ENCODE measurements around the gene GRHL3.

- TF ChIP-seq, protein P1, sequence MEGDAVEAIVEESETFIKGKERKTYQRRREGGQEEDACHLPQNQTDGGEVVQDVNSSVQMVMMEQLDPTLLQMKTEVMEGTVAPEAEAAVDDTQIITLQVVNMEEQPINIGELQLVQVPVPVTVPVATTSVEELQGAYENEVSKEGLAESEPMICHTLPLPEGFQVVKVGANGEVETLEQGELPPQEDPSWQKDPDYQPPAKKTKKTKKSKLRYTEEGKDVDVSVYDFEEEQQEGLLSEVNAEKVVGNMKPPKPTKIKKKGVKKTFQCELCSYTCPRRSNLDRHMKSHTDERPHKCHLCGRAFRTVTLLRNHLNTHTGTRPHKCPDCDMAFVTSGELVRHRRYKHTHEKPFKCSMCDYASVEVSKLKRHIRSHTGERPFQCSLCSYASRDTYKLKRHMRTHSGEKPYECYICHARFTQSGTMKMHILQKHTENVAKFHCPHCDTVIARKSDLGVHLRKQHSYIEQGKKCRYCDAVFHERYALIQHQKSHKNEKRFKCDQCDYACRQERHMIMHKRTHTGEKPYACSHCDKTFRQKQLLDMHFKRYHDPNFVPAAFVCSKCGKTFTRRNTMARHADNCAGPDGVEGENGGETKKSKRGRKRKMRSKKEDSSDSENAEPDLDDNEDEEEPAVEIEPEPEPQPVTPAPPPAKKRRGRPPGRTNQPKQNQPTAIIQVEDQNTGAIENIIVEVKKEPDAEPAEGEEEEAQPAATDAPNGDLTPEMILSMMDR (IDR thresholded peaks at IDR 0.05): no peak
- TF ChIP-seq EP300 (IDR thresholded peaks at IDR 0.05): no peak
These were observed 70.1 kb downstream of the GRHL3 start for GRCh38 chr1:24389231-24389678.

All from suprapubic skin (tissue), 3 donors.